NAMALWA (cell line): ENCODE data around the gene CCDC88B.
A peak's percentile ranks its signal among the peaks of the same experiment; 100 is the strongest.
"Not testable (repeated sequence)": the region's sequence is repeated elsewhere in the genome, so short reads cannot be mapped to it uniquely, and the experiment has no call there.

Experiments used
- DNase-seq: peaks from one replicate; pipeline ENCODE4 v3.0.0-alpha.2; 2015; ENCODE audit warnings: low spot score

Gene CCDC88B

GRCh38 chr11:64323373-64323772 lies 16.6 kb upstream of the CCDC88B start:
- DNase-seq = no peak

DNA sequence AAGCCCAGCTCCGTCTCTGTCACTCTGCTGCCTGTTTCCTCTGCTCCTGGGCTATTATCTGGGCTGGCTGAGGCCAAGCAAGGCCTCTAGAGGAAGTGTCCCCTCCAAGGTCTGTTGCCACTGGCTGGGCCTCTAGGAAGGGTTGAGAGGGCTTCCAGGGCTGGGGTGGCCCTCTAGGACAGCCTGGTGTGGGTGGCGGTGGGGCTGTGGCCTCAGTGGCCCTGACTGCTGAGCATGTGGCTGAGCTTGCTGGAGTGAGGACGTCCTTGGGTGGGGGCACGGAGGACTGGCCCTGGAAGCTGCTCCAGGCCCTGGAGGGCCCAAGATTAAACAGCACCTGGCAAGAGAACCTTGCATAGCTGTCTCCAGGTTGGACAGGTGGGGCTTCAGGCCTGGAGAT lies 16.0 kb upstream of the CCDC88B start:
- not testable (repeated sequence) for DNase-seq

DNA sequence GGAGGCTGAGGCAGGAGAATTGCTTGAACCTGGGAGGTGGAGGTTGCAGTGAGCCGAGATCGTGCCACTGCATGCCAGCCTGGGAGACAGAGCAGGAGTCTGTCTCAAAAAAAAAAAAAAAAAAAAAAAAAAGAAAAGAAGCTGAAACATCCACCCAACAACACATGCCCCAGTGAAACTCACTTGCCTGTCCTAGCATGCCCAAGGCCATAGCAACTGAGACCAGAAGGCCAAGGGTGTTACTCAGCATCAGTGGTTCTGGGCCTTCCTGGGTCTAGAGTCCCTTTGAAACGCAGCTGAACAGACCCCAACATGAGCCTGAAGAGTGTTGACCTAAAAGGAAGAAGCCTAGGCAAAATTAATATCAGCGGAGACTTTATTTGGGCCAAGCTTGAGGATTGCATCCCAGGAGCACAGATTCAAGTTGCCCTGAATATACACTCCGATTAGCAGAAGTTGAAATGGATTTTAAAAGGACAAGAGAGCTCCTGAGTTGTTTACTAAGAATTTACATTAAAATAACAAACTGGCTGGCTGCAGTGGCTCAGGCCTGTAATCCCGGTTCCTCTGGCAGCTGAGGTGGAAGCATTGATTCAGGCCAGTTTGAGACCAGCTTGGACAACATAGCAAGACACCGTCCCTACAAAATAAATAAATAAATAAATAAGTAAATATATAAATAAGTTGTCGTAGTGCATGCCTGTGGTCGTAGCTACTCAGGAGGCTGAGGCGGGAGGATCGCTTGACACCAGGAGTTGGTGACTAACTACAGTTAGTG lies 15.1 kb upstream of the CCDC88B start:
- no peak for DNase-seq

- DNase-seq = no peak
Measured at GRCh38 chr11:64327375-64327774, 12.6 kb upstream of the CCDC88B start.

GRCh38 chr11:64327993-64328392 lies 12.0 kb upstream of the CCDC88B start:
- DNase-seq = no peak

- no peak for DNase-seq
Measured at GRCh38 chr11:64330888-64331287, 9.1 kb upstream of the CCDC88B start.

DNA sequence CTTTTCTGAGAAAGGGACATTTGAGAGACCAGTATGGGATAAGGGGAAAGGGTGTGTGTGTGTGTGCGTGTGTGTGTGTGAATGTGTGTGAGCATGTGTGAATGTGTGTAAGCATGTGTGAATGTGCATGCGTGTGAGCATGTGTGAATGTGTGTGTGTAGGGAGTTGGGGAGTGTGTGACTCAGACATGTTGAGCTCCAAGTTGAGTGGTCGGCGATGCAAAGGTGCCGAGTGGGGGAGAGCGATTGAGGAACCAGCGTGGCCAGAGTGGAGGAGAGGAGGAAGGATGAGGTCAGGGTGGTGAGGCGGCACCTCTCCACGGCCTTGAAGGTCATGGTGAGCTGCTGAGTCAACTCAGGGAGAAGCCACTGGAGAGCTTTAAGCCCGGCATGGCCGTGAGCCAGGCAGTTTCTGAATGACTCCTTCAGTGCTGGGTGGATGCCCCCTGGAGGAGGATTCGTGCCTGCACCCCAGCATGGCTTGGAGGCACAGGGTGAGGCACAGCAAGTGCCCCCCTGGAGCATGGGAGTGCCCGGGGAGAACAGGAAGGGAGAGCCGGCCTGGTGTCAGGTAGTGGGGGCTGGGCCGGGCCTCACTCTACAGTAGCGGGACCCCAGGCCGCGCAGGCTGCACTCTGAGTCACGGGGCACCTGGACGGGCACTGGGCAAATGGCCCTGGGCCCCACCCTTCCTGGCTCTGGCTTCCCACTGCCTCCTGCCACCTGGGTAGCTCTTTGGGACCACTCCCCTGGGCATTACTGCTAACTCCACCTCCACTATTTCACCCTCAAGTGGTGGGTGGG lies 8.2 kb upstream of the CCDC88B start:
- DNase-seq = peak; percentile 80

DNA sequence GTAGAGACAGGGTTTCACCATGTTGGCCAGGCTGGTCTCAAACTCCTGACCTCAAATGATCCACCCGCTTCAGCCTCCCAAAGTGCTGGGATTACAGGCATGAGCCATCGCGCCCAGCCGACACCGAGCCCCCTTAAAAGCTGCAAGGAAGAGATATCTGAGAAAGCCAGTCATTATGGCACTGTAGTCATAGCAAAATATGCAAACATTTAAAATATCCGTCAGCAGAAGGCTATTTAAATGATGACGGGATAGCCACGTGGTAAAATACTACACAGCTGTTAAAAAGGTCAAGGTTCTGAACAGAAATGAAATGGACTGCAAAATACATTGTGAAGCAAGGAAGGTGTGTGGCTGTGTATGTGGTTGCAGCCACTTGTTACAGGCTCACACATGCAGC lies 6.4 kb upstream of the CCDC88B start:
- no peak for DNase-seq

DNA sequence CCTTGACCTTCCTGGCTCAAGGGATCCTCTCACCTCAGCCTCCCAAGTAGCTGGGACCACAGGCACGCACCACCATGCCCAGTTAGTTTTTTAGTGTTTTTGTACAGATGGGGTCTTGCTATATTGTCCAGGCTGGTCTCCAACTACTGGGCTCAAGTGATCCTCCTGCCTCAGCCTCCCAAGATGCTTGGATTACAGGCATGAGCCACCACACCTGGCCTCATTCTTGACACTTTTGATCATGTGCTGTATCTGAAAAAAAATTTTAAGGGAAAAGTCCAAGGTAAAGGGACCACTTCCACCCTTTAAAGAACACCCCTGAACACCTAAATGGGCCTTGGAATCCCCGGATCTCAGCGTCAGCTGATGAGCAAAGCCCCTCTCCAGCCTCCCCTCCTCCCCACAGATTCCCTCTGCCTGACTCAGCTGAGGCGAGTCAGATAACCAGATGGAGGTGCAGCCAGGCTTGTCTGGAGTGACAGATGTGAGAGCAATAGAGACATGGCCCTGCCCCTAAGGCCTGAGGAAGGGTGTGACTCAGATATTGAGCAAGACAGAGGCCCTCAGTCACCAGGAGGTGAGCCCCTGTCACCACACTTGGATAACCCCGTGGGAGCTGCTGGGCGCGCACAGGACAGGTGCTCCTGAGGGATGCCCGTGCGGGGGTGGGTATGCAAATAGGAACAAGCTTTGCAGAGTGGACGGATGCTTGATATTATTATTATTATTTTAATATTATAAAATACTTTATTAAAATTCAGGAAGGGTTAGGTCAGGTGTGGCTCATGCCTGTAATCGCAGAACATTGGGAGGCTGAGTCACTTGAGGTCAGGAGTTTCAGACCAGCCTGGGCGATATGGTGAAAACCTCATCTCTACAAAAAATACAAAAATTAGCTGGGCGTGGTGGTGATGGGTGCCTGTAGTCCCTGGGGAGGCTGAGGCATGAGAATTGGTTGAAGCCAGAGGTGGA lies 5.0 kb upstream of the CCDC88B start:
- peak; percentile 96 for DNase-seq

DNA sequence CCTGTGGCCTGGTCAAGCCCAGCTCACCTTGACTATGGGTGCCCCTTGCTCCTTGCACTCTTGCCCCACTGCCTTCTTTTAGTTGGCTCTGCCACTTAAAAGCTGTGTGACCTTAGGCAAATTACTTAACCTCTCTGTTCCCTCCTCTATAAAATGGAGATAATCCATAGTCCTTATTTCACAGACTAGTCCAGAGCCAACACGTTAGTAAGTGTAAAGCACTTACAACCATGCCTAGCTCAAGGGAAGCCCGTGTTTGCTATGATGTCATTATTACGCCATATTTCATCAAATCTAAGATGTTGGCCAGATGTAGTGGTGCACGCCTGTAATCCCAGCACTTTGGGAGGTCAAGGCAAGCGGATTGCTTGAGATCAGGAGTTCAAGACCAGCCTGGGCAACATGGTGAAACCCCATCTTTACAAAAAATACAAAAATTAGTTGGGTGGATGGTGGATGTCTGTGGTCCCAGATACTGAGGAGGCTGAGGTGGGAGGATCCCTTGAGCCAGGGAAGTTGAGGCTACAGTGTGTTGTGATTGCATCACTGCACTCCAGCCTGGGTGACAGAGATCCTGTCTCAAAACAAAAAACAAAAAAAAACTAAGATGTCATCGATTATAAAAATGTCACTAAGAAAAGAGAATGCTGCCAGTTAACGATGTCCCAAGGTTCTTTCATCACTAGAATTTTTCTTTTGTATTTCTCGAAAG lies 2.3 kb upstream of the CCDC88B start:
- DNase-seq = no peak

DNA sequence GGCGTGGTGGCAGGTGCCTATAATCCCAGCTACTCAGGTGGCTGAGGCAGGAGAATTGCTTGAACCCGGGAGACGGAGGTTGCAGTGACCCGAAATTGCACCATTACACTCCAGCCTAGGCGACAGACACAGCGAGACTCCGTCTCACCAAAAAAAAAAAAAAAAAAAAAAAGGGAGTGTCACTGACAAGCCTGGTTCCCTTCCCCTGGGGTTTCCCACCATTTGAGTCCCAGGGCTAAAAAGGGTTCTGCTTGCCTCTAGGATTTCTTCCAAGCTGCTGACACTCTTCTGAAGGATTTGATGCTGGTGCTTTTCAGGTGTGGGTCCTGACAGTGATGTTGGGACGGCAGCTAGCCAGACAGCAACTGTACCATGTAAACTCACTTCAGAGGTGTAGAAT lies 1.3 kb upstream of the CCDC88B start:
- no peak for DNase-seq

- DNase-seq = no peak
Measured at GRCh38 chr11:64339286-64339685, 718 bp upstream of the CCDC88B start.

- DNase-seq = peak; percentile 77
Measured at GRCh38 chr11:64340671-64341335, 799 bp downstream of the CCDC88B start.

- no peak for DNase-seq
Measured at GRCh38 chr11:64341429-64341828, 1.4 kb downstream of the CCDC88B start.

- DNase-seq = peak; percentile 93
Measured at GRCh38 chr11:64341851-64342791, 2.1 kb downstream of the CCDC88B start.

GRCh38 chr11:64342869-64343745 lies 3.1 kb downstream of the CCDC88B start:
- DNase-seq = no peak

DNA sequence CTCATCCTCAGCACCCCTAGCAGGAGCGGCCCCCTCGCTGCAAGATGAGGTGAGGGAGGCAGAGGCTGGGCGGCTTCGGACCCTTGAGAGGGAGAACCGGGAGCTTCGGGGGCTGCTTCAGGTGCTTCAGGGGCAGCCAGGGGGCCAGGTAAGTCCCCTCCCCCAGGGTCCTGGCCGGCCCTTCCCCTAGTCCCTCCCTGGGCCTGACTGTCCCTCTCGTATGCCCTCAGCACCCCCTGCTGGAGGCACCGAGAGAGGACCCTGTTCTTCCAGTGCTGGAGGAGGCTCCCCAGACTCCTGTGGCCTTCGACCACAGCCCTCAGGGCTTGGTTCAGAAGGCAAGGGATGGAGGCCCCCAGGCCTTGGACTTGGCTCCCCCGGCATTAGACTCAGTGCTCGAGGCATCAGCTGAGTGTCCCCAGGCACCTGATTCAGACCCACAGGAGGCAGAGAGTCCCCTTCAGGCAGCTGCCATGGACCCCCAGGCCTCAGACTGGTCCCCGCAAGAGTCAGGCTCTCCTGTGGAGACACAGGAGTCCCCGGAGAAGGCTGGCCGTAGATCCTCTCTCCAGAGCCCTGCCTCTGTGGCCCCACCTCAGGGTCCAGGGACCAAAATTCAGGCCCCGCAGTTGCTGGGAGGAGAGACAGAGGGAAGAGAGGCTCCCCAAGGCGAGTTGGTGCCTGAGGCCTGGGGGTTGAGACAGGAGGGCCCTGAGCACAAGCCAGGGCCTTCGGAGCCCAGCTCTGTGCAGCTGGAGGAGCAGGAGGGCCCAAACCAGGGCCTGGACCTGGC lies 4.0 kb downstream of the CCDC88B start:
- no peak for DNase-seq

DNA sequence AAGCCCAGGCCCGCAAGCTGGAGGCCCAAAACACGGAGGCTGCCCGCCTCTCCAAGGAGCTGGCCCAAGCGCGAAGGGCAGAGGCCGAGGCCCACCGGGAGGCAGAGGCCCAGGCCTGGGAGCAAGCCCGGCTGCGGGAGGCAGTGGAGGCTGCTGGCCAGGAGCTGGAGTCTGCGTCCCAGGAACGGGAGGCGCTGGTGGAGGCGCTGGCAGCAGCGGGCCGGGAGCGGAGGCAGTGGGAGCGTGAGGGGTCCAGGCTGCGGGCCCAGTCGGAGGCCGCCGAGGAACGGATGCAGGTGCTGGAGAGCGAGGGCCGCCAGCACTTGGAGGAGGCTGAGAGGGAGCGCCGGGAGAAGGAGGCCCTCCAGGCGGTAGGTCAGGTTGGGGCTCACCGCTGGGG lies 4.8 kb downstream of the CCDC88B start:
- DNase-seq = no peak
